NCI-H2227 treated with DMSO at 0.1 percent for 48 hours (cell line): ENCODE results near the gene BBX.
"Not testable (repeated sequence)": the region's sequence is repeated elsewhere in the genome, so short reads cannot be mapped to it uniquely, and the experiment has no call there.

Source experiments
- DNase-seq: peaks from one replicate; lab custom pipeline; 2025; lab: John Stamatoyannopoulos, UW

The BBX gene

DNA sequence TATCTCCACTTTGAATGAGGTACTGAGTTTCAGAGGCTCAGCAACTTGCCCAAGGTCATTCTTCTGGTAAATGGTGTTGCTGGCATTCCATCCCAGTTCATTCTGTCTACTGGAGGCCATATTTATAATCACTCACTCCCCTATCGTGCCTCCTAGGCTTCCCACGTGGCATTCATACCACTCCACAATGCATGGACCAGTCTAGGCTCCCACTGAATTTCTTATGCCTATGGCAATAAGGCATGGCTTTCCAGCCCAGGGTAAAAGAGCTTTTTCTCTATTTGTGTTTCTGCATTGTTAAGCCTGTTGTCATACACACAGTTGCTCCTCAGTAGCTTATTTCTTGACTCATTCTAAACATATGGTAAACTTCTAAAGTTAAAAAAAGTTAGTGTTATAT lies 19.9 kb downstream of the BBX start:
- no peak for DNase-seq

DNA sequence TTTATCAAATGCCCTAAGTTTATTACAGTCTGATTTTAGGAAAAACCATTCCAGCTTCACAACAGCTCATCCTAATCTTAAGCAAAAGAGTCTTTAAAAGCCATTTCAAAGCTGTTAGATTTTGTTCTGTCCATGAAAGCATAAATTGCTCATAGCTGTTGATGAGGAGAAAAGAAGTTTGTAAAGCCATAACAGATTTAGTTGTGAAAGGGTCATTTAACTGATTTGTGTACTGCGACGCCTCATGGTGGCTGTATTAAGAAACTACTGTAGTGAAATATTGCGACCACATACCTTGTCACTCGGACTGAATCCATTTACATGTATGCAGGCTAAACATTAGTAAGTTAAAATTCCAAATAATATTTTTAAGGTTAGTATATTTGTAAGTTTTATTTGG lies 20.9 kb downstream of the BBX start:
- DNase-seq = no peak

DNA sequence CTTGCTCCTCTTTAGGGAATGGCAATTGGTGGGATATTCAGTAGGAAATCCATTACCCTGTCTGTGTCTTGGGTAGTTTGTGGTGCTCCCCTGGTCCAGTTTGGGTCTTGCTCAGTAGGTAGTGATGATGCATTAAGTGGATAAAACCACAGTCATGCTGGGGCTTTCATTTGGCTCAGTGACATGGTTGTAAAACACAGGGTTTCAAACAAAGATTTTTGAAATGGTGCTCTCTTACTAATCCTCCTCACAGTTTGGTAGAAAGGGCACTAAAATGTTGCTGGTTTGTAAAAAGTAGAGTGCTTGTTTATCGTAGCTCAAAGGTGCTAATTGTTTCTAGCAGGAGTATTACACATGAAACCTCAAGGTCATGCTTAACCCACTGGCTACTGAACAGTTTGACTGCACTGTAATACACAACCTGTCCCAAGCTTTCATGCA lies 22.9 kb downstream of the BBX start:
- DNase-seq = no peak

DNA sequence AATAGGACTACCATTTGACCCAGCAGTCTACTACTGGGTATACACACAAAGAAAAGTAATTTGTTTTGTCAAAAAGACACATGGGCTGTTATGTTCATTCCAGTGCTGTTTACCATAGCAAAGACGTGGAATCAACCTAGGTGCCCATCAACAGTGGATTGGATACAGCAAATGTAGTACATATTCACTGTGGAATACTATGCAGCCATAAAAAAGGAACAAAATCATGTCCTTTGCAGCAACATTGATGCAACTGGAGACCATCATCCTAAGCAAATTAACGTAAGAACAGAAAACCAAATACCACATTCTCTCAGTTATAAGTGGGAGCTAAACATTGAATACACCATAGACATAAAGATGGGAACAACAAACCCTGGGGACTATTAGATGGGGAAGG lies 25.8 kb downstream of the BBX start:
- no peak for DNase-seq

DNA sequence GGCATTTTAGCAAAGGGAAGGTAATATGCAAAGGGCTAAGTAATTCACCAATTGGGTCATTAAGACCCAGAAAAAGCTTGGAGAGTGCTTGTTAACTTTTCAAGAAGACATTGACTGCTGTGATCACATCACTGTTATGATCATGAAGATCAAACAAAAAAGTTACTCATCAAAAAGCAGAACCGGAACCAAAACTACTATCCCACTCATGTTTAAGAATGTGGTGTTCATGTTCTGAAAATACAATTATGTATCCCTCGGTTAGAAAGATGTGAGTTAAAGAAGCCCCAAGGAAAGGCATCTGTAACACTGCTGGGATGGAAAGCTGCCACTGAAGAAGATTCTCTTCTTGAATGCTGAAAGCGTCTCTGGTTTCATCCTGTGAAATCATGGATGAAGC lies 32.6 kb downstream of the BBX start:
- no peak for DNase-seq

DNA sequence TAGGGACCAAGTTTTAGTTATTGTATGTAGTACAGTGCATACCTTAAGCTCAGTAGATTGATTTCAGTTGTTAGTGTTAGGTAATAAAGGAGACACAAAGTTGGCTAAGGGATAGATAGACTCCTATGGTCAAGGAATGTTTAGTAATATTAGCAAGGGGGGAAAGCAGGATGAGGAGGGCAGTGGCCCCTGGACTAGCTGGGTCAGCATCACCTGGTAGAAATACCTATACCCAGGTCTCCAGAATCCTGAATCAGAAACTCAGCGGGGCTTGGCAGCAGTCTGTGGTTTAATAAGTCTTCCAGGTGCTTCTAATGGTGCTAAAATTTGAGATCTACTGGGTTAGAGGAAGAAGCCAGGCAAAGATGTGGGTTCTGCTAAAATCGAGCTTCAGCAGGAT lies 35.0 kb downstream of the BBX start:
- DNase-seq = no peak

DNA sequence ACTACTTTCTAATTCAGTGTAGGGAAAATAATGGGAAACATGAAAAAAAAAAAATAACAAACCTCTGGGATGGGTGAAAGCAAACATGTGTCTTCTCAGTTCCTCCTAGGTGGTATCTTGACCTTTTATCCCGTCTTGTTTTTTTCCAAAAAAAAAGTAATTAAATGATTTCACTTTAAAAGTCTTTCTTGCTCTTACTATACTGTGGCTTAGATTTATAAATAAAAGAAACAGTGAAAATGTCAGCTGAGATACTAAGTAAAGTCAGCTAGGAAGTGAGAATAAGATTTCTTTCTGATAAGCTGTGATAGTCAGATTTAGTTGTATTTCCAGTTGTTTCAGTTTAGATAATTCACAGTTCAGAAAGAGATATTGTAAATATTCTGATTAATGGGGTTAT lies 37.4 kb downstream of the BBX start:
- no peak for DNase-seq

DNA sequence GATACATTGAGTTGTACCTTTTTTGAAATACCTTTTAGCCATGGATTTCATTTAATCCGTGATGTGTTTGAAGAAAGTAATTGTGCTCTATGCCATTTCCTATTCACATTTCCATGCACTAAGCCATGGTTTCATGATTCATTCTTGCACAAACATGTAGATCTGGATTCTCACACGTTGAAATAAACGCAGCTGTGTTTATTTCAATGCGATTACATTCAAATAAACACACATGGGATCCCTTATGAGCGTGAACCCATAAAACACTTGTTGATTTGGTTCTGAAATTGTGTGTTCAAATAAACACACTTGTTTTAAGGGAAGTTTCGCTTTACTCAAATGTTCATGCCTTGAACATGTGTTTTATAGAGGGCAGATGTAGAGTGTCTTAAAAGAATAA lies 39.2 kb downstream of the BBX start:
- no peak for DNase-seq

DNA sequence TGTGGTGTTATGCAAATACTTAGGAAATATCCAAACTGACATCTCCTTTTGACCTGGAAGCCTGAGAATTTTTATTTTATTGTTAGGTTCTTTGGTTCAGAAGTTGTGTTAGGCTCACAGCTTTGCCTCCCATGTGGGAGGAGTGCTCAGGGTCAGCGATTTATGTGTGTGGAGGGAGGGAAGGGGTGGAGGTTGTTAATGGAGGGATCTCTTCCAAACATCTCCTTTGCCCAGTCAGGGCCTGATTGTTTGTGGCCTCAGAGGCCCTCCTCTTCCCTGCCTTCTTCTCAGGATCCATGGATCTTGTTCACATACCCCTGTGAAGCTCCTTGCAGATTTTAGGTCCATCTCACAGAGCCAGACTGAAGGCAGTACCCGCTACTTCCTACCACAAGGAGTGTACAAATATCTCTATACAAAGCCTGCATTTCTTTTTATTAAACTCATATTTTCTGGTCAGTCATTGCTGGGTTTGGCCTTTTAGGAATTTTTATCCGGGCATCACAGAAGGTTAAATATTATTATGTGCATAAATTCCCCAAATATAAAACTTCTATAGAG lies 40.3 kb downstream of the BBX start:
- DNase-seq = no peak

DNA sequence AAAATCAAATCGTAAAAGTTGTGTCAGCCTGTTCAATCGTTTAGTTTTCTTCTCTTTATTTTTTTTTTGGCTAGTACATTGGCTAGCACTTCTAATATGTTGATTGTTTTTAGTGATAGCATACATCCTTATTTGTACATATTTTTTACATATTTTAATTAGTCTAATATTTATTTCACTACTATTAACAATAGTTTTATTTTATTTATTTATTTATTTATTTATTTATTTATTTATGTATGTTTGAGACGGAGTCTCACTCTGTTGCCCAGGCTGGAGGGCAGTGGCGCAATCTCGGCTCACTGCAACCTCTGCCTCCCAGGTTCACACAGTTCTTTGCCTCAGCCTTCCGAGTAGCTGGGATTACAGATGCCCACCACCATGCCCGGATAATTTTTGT lies 42.5 kb downstream of the BBX start:
- DNase-seq = not testable (repeated sequence)

DNA sequence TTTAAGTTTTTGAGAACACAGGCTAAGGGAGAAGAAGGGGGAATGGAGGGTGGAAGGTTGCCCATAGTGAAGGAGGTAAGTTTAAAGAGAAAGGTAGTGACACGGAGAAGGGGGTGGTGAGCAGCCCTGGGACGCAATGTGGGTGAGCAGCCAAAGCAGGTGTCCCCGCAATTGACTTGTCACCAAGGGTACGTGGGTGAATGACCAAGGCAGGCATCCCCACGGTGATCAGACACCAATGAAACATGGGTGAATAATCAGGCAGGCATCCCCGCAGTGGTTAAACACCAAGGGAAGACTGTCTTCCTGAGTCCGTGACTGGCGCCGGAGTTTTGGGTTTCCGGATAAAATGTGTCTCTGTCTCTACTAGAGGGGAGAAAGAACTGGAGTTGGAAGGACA lies 48.3 kb downstream of the BBX start:
- DNase-seq = not testable (repeated sequence)

DNA sequence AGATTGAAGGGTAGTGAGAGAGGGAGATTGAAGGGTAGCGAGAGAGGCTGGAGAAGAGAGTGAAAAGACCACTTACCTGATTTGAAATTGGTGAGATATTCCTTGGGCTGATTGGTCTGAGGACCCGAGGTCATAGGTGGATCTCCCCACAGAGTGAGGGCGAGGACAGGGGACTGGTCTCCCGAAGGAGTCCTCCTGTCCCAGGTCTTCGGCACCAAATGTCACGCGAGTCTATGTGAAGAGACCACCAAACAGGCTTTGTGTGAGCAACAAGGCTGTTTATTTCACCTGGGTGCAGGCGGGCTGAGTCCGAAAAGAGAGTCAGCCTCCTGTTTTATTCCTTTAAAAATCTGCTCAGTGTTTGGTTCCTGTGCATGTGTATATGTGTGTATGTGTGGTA lies 48.7 kb downstream of the BBX start:
- DNase-seq = not testable (repeated sequence)

DNA sequence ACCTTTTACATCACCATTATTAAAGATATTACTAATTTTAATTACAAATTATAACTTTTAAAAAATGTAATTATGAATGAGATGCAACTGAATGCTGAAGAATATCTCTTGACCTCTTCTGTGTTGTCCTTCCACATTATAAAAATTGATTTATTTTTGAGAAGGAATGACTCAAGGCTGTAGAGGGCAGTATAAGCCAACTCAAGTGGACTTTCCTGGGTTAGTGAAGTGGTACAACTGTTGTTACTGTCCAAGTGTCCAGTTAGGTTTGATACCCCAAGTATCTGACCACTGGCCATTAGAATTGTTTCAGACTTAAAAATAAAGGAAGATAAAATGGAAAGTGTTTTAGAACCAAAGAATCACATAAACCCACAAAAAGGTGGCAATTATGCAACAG lies 51.9 kb downstream of the BBX start:
- DNase-seq = peak; percentile 11

DNA sequence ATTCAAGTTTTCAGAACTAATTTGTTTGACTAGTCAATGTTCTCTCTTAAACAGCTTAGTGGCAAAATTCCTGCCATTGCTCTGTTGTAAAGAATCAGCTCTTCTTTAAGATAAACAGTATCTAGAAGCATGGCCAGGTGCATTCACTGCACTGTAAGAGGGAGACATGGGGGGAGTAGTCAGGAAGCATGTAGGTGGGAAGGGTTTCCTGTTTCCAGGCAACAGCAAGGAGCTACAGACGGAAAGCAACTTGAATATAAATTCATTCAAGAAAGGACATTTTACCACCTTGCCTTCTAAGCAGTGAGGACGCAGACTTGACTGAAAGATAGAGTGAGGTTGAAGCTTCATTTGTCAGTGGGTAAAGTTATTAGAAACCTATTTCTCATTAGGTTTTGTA lies 55.3 kb downstream of the BBX start:
- DNase-seq = no peak

DNA sequence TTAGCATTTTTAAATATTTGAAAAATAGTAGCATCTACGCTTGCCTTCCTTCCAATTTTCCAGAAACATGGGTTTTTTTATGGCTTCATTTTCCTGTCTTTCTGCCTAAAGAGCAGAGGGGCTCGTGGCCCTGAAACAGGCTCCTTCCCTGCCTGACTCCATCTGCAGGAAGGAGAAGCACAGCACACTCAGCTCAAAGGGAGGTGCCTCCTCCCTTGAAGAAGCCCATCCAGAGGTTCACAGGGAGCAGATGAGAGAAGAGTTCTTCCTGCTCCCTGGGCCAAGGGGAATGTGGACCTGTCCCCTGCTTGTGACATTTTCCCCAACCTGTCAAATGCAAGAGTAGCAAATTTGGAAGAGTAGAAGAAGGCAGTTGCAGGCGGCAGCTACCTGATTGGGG lies 55.8 kb downstream of the BBX start:
- DNase-seq = no peak

DNA sequence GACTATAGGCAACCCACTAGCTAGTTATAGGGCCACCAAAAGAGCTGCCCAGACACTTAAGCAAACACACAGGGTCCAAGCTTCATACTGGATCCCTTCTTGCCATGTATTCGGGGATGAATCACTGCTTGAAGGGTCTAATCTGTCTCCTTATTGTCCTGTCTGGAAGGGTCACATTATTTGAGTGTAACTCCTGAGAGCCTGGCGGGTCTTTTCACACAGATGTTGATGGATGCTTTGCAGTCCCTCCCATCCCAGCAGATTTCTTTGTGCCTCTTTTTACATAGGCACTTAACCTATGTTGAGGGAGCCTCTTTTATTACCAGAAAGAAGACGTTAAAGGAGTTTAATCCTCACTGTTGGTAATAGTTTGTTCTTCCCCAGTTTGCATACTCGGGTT lies 56.6 kb downstream of the BBX start:
- peak; percentile 15 for DNase-seq

DNA sequence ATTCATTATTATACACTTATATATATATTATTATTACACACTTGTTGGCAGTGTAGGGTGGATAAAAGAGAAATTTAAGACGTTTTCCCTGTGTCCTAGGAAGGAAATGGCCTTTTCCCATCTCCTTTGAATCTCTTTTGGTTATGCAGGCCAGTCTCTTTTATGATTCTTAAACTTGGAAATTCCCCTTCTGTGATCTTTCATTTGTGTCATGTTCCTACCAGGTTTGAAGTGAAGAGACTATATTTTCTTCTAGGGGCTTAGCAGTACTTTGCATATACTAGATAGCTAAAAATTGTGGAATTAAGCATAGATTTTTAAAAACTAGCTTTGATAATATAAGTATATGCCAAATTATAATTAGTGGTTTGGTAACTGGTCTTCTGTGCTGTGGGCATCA lies 58.5 kb downstream of the BBX start:
- no peak for DNase-seq

DNA sequence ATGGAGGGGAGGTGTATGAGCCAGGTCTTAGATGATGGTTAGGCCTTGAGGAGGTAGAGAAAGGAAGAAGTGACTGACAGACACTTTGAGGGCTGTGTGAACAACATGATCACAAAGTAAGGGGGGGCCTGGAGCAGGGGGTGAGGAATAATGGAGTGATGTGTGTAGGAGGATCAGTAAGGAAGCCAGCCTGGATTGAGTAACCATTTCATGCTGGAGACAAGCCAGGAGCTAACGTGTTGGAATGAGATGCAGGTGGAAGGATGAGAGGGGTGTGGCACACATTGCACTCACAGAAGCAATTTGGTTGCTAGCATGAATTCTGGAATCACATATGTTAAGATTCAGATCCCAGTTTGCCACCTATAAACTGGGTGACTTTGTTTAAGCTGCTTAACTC lies 65.5 kb downstream of the BBX start:
- DNase-seq = no peak

DNA sequence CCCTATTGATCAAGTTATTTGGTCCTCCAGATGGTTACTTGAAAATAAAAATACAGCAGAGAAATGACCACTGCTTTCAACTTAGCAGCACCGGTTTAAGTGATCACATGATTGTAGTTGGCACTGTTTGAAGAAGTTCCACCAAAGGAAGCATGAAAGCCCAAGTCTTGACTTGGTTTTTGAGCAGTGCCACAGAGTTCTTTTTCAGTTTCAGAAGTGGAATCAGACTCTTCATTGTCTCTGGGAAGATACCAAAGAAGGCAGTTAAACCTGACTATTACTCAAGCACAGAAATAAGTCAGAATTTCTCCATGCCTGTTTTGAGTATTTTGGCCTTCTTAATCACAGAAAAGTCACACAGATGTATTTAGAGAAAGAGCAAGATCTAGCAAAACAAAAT lies 66.7 kb downstream of the BBX start:
- no peak for DNase-seq

DNA sequence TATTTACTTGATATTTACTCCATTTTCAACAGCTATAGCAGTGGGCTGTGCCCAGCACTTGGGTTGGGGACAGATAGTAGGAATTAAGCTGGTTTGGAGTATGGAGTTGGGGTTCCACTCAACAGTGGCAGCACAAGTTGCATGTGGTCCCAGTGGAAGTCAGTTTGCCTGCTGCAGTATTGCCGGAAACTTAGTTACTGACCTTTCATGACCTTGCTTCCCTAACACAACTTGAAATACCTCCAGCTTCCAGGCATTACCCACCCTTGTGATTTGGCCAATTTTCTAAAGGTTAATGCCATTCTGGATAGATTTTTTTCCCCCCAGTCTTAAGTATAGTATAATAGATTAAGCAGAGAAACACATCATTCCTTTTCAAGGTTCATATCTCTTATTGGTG lies 68.0 kb downstream of the BBX start:
- DNase-seq = no peak

DNA sequence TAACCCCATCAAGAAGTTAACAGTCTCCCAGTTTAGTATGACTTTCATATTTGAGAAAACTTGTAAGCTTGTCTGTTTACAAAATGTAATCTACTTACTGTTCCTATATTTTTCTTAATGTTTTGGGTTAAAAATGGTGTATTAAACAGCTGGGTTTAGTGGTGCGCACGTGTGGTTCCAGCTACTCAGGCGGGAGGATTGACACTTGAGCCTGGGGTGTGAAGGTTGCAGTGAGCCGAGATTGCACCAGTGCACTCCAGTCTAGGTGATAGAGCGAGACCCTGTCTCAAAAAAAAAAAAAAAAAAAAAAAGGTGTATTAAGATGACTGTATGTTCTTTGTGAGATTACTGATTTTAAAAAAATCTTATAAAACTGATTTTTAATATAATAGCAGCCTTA lies 69.3 kb downstream of the BBX start:
- DNase-seq = no peak

DNA sequence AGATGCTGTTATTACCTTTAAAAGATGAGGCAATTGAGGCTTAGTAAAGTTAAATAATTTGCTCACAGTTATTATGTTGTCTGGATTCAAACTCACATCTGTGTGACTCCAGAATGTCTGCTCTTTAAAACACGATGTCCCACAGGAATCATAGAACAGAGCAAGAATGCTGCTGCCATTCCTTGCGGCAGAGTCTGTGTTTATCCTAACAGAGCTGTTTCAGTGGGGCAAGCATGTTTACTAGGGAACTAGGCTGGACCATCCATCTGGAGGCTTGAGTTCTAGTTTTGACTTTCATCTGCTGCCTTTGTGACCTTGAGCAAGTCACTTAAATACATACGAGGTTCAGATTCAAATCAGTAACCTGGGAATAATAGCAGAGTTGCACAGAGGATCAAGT lies 72.1 kb downstream of the BBX start:
- no peak for DNase-seq

DNA sequence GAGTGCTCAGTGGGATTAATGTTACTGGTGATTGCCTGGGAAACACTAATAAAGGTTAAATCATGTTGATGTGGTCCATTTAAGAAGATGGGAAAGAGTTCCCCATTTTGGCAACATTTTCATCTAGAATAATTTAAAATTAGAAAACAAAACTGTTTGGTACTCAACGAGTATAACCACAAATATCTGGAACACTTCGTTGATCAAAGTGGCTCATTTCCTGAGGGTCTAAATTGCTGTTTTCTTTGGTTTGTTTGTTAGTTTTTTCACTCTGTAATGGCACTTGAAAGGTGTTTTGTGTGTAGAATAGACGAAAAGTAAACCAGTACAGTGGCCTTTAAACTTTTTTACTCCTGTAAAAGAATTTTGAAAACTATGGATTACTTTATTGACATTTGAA lies 73.9 kb downstream of the BBX start:
- no peak for DNase-seq

DNA sequence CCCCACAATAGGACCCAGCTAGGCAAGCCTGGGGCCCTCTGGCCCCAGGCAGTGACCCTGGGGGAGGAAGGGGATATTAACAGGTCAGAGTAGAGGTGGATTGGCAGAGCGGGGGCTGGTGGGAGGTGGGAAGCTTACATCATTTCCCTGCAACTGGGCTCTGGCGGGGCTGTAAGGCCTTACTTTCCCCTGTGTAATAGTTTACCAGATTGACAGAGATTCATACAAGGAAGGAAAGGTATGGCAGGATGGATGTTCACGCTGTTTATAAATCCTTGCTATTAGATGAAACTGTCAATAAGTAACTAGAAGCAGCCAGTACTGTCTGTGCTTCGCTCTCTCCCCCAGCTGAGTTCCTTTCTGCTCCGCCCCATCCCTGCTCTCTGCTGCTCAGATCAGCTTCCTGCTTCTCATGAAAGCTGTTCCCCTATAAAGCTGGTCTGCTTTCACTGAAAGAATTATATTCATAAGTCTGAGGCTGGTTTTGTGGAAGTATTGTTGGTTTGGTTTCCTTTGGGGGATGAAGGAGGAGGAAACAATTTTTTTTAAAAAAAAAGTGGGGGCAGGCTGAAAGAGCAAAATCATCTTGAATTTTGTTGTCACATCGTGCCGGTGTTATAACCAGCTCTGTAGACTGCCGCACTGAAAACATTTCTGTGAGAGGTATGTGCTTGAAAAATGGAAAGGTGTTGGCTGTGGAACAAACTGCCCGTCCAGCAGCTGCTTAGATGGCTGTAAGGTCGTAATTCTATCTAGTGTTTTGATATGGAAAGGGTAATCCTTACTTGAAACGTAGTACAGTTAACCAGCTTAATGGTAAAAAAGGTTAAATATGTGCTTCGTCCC lies 76.4 kb downstream of the BBX start:
- peak; percentile 46 for DNase-seq
